Suppressor macrophage treated with lipopolysaccharide for 1 hour (primary cell): ENCODE results near the gene AFTPH.

Source experiments
- DNase-seq, 3 donors: peaks; one replicate each; pipeline ENCODE4 v3.0.0-alpha.2; 2020 to 2022

Gene AFTPH

DNA sequence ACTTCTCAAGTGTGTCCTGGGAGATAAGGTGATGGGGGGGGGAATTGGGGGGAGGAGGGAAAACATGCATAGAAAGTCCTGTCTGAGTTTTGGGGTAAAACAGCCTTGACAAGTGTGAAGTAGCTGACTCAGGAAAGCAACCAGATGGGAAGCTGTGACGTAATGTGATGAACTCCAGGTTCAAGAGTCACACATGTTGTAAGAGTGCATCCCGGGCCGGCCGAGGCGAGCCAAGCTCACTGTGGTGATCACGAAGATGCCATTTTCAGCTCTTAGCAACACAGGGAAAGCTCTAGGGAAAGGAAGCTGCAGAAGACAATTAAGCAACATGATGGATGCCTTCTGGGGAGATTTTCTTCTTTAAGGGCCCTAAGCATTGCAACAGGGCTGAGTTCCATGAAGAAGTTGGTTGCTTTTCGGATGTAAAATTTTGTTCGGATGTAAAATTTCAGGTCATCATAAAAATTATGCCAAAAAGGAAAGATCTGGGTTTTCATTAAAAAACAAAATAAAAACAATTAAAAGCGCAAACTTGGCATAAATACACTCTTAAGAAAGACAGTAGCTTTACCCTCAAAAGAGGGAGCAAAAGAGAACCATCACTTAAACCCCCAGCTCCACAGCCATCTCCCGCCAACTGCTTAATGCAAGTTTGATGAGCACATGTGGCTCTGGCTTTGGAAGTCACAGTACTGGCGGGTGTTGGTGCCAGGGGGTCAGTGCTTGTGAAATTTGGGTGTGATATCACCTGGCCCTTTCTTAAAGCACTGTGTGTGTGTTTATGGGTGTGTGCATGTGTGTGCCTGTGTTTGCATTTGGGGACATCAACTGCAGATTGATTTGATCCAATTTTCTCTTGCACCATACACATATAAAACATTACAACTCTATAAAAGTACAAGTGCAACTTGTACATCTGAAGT is 110.5 kb downstream of the AFTPH start:
- DNase-seq, result peak; percentile 59 to 65 (median 61)

DNA sequence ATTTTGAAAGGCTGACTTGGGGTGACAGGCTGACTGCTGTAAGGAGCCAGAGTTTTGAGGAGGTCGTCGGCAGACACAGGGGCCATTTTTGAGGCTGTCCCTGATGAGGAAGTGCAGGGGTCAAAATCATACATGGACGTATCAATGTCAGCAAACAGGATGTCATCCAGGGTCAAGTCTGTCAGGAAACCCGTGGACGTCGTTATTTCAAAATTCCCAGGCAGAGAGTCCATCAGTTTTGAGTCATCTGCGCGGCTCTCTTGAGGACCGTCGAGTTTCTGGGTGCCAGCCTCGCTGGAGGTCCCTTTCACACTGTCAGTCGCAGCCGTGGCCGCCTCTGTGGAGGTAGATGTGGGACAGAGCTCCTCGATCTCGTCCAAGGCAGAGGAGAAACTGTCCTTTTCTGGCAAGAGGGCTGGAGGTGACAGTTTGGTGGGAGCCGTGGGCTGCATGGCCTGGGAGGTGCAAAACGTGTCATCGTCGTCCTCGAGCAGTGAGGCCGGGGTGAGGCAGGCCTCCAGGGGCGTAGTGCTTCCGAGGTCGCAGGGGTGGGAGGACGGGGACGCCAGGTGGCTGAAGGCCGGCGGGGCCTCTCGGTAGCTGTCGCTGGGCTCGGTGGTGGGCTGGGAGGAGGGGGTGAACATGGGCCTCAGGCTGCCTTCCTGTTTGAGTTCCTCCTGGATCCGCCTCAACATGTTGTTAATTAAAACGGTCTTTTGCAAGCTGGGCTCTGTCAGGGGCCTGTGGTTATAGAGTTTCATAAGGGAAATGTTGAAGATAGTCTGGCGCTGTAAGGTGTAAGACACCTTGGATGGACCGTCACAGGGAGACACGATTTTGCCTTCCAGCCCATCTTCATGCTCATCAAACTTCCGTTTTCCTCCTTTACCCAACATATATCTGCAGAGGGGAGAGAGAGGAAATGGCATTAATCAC is 112.1 kb downstream of the AFTPH start:
- DNase-seq, result peak; percentile 49 to 68 (median 49)

DNA sequence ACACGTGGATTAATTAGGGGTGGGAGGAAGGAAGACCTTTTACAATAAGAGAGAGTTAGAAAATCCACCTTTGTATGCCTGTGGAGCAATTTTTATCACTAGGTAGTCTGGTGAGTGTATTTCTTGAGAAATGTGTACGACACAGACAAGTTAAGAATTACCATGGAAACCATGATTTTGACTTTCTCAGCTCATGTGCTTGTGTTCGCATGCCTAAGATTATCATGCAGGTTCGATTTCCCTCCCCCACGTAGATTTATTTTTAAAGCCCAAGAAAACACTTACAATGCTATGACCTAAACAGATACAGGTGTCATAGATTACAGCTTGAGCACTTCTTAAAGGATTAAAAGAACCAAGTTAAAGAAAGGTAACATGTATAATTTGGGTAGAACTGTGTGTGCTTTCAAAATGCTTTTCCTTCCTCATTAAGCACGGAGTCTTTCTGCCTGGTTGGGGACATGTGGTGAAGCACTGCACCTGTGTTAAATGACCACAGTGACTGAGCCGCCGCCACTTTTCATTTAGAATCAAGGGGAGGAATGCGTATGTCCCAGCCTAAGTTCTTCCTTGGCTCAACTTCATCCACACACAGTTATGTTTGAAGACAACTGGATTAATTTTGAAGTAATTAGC is 113.0 kb downstream of the AFTPH start:
- no peak for DNase-seq

DNA sequence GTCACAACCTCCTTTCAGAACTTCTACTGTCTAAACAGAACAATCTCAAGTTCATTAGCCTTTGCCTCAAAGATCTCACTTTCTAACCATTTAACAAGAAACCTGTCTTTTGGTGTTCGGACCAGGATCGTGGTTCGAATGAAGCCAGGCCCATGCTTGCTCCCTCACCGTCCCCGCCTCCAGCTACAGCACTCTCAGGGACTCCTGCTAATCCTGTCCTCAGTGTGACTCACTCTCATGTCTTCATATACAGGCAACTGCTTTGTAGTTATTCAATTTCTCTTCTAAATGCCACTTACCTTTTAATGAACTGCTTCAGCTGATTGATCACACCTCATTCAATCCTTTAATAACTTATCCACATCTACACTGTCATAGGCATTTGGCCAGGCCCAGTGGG is 113.8 kb downstream of the AFTPH start:
- peak in 2 of 3 donors; percentile 42 to 45 for DNase-seq

DNA sequence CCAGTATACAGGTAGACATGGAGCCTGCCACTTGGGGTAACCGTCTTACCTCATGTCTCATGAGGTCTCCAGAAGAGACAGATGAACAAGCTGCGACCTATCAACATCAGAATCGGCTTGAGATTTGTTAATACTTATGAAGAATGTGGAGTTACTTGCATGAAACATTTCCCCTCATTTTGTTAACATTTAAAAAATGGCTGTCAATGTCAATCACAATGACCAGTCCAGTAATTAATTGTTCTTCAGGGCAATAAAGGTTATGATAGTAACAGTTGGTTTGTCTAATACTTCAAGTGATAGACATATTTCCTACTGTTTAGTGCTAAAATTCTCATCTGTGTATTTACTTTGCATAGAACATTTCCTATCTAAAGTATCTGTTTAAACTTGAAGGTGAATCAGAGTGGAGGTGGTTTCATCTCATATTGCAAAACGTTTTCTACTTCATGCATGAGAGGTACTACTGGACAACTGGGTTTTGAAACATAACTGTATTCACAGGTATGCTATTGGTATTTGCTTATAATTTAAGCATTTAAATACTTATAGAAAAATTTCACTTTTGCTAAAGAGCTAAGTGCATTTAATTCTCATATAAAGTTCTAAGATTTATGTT is 114.5 kb downstream of the AFTPH start:
- DNase-seq, result no peak

DNA sequence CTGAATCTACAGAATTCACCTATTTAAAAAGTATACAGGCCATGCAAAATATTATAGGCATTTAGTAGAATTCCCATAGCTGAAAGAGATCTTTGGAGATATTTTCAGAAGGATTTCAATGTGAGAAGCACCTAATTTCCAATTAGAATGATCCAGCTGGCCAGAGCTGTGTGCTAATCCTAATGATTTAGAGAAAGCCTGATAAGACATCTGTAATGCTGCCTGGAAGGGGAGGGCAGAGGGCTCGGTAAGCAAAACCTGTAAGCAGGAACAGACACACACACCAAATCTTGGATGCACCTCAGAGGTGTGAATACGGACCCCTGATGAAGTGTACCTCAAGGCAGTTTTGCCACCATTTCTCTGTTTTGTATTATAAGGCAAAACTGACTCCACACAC is 115.6 kb downstream of the AFTPH start:
- no peak for DNase-seq

DNA sequence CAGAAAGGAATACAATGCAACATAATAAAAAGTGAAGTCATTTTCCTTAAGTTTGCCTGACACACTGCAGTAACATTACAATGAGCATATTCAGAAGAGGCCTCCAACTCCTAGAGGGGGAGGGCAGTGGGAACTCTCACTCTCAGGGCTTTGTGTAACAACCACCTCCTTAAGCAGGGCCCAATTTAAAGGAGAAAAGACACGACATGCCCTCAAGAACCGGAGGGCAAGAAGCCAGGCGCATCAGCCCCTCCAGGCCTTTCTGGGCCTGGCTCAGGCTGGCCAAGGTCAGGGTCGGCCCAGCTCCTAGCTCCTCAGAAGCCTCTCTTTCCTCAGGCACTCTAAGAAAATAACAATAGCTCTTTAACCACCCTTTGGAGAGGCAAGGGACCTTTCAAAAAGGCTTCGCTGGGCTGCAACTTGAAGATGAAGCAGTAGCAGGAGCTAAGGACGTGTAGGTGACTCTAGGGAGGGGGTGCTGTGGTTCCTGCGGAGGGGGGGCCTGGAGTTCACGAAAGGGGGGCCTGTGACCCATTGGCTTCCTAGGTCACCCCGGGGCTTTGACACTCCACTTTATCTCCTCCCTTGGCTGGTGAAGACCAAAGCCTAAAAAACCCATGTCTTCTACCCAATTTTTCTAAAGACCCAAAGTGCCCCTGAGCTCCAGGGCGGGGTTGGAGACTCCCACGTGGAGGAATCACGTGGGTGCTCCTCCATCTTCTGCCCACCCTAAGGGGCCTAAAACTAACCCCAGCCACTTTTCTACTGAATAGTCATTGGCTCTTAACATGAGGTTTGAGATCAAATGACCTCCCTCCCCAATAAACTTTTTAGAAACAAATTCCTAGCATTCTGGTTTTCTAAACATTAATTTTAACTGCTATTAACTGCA is 116.3 kb downstream of the AFTPH start:
- no peak for DNase-seq

DNA sequence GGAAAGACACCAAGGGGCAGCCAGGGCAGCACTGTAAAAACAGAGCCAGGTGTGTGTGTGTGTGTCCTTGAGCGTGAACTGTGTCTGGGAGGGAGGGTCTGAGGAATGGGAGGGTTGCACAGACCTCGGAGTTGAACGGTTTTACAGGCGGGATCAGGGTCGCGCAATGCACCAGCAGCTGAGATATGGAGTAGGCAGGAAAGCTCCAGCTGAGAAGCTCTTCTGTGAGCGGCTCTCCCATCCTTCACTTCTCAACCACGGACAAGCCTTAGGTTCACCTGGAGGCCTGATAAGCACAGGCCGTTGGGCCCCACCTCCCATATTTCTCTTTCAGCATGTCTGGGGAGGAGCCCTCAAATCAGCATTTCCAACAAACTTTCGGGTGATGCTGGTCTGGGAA is 117.5 kb downstream of the AFTPH start:
- DNase-seq, result no peak
